SK-N-SH (cell line): ENCODE data around the gene CSTPP1.

Experiments
- EP300 ChIP-seq, 2 experiments: IDR thresholded peaks; 2 replicates each; pipeline versions ENCODE4 v1.4.0 to v1.6.1; 2012; ENCODE audit warnings: borderline replicate concordance in 1 of 2, low read depth in 1 of 2, low read length in 1 of 2
- EZH2phosphoT487 ChIP-seq: fragments of 200-600 bp; sonication (generic); IDR thresholded peaks from 2 replicates; pipeline ENCODE4 v1.6.1; 2017; ENCODE audit warnings: low read depth, mixed run types, mild to moderate bottlenecking, antibody characterized with exemption, moderate library complexity, borderline replicate concordance
- NRF1 ChIP-seq: IDR thresholded peaks from 2 replicates; pipeline ENCODE4 v1.6.1; 2012; ENCODE audit warnings: low read depth, mild to moderate bottlenecking, low read length
- RAD21 ChIP-seq: IDR thresholded peaks from 2 replicates; pipeline ENCODE4 v1.6.1; 2012; ENCODE audit warnings: mild to moderate bottlenecking, low read length
- TF ChIP-seq, protein P1 (sequence below): fragments of 200-600 bp; sonication (generic); IDR thresholded peaks from 2 replicates; pipeline ENCODE4 v1.6.1; 2017; ENCODE audit warnings: antibody characterized with exemption, mild to moderate bottlenecking, moderate library complexity
- TF ChIP-seq, protein P2 (sequence below): IDR thresholded peaks from 2 replicates; pipeline ENCODE4 v1.4.0; 2012; ENCODE audit warnings: low read depth

GRCh38 chr11:47152126-47152952 is 215.8 kb downstream of the CSTPP1 start:
- TF ChIP-seq EP300 (IDR thresholded peaks at IDR 0.05; ENCODE audit: borderline replicate concordance in 1 of 2, low read depth in 1 of 2, low read length in 1 of 2) (no peak), EZH2phosphoT487 (no peak), RAD21 (no peak), NRF1 (no peak)
- TF ChIP-seq, protein P1, sequence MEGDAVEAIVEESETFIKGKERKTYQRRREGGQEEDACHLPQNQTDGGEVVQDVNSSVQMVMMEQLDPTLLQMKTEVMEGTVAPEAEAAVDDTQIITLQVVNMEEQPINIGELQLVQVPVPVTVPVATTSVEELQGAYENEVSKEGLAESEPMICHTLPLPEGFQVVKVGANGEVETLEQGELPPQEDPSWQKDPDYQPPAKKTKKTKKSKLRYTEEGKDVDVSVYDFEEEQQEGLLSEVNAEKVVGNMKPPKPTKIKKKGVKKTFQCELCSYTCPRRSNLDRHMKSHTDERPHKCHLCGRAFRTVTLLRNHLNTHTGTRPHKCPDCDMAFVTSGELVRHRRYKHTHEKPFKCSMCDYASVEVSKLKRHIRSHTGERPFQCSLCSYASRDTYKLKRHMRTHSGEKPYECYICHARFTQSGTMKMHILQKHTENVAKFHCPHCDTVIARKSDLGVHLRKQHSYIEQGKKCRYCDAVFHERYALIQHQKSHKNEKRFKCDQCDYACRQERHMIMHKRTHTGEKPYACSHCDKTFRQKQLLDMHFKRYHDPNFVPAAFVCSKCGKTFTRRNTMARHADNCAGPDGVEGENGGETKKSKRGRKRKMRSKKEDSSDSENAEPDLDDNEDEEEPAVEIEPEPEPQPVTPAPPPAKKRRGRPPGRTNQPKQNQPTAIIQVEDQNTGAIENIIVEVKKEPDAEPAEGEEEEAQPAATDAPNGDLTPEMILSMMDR, result no peak
- TF ChIP-seq, protein P2, sequence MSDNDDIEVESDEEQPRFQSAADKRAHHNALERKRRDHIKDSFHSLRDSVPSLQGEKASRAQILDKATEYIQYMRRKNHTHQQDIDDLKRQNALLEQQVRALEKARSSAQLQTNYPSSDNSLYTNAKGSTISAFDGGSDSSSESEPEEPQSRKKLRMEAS, result no peak
